ENCODE data around the gene DAAM2. TPM values are rescaled to one million over a fixed set of nuclear protein-coding genes. Genes with fewer than 3 reads are reported as not detected.
A peak's percentile ranks its signal among the peaks of the same experiment; 100 is the strongest.

DAAM2 gene
- polyA plus RNA-seq, 1 experiment: 60.6 TPM

DNA sequence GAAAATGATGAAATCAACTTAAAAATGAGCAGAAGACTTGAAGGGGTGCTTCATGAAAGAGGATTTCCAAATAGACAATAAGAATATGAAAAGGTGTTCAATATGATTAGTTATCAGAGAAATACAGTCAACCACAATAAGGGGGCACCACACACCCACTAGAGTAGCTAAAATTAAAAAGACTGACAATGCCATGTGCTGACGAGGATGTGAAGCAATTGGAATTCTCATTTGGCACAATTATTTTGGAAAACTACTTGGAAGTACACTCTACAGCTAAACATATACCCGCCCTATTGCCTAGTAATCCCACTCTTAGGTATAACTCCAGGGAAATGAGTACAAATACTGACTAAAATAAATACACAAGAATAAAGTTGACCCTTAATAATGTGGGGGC, 97.1 kb downstream of the DAAM2 start:
- POLR2A ChIA-PET: no interaction called here
- TF ChIP-seq, protein P1, sequence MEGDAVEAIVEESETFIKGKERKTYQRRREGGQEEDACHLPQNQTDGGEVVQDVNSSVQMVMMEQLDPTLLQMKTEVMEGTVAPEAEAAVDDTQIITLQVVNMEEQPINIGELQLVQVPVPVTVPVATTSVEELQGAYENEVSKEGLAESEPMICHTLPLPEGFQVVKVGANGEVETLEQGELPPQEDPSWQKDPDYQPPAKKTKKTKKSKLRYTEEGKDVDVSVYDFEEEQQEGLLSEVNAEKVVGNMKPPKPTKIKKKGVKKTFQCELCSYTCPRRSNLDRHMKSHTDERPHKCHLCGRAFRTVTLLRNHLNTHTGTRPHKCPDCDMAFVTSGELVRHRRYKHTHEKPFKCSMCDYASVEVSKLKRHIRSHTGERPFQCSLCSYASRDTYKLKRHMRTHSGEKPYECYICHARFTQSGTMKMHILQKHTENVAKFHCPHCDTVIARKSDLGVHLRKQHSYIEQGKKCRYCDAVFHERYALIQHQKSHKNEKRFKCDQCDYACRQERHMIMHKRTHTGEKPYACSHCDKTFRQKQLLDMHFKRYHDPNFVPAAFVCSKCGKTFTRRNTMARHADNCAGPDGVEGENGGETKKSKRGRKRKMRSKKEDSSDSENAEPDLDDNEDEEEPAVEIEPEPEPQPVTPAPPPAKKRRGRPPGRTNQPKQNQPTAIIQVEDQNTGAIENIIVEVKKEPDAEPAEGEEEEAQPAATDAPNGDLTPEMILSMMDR (IDR thresholded peaks at IDR 0.05; ENCODE audit: insufficient read depth, low read depth, low read length): no peak
- CTCF ChIA-PET: no interaction called here

GRCh38 chr6:39891353-39891752, 99.2 kb downstream of the DAAM2 start:
- TF ChIP-seq, protein P1 (IDR thresholded peaks at IDR 0.05; ENCODE audit: insufficient read depth, low read depth, low read length): no peak
- no peaks in the 10 kb centered on the region; the same call in none of the 2 replicates for H3K36me3 ChIP-seq (ENCODE audit: control insufficient read depth, insufficient read depth, low read length)
- no peak overlapping the region for H3K4me3 ChIP-seq (ENCODE audit: low read depth, low read length)
- ChIA-PET CTCF (interaction anchor here (0.5 to 4.3 kb wide), 9 partner anchors 7 to 514 kb away, joined by 3 to 18 read pairs (median 3); no protein-coding TSS in a partner anchor), POLR2A (interaction anchor here (1.0 kb wide), 1 partner anchor 9 kb away, joined by 7 read pairs; no protein-coding TSS in a partner anchor)
- no peak for DNase-seq (ENCODE audit: low read depth)
- H3K27me3 ChIP-seq (ENCODE audit: control insufficient read depth, insufficient read depth, low read length): no peaks in the 10 kb centered on the region

More for the DNA sequence above, 97.1 kb downstream of the DAAM2 start:
- H3K4me3 ChIP-seq (ENCODE audit: low read depth, low read length): no peak overlapping the region
- peaks cover 3% of the 10 kb centered on the region for H3K36me3 ChIP-seq (ENCODE audit: control insufficient read depth, insufficient read depth, low read length)
- DNase-seq (ENCODE audit: low read depth): no peak
- no peaks in the 10 kb centered on the region for H3K27me3 ChIP-seq (ENCODE audit: control insufficient read depth, insufficient read depth, low read length)

DNA sequence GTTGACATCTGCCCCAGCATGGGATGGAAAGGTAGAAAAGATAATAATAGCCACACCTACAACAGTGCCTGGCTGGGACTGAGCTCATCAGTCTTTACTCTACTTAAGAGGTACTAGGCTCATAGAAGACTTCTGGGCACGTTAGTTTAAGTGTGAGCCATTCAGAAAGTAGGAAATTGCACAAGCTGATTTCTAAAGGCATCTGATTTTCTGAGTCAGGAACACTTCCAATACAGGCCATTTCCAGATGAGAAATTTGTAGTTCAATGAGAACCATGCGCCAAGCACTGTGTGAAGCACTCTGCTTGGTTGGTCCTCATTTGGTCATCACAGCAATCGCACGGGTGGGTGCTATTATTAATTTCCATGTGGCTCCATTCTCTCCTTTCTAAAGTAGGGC, 99.8 kb downstream of the DAAM2 start:
- no peaks in the 10 kb centered on the region for H3K27me3 ChIP-seq (ENCODE audit: control insufficient read depth, insufficient read depth, low read length)
- H3K36me3 ChIP-seq (ENCODE audit: control insufficient read depth, insufficient read depth, low read length): peaks cover 5% of the 10 kb centered on the region
- TF ChIP-seq, protein P1 (IDR thresholded peaks at IDR 0.05; ENCODE audit: insufficient read depth, low read depth, low read length): no peak
- H3K4me3 ChIP-seq (ENCODE audit: low read depth, low read length): no peak overlapping the region
- ChIA-PET CTCF (interaction anchor here (0.6 to 4.3 kb wide), 9 partner anchors 9 to 514 kb away, joined by 3 to 18 read pairs (median 3); no protein-coding TSS in a partner anchor), POLR2A (no interaction called here)
- no peak for DNase-seq (ENCODE audit: low read depth)

- DNase-seq (ENCODE audit: low read depth): no peak
- ChIA-PET POLR2A (no interaction called here), CTCF (interaction anchor here (0.7 to 4.3 kb wide), 13 partner anchors 9 to 530 kb away, joined by 3 to 18 read pairs (median 4); no protein-coding TSS in a partner anchor)
- Histone ChIP-seq H3K36me3 (ENCODE audit: control insufficient read depth, insufficient read depth, low read length) (peaks cover 6% of the 10 kb centered on the region), H3K27me3 (ENCODE audit: control insufficient read depth, insufficient read depth, low read length) (no peaks in the 10 kb centered on the region), H3K4me3 (ENCODE audit: low read depth, low read length) (no peak overlapping the region)
- TF ChIP-seq, protein P1 (IDR thresholded peaks at IDR 0.05; ENCODE audit: insufficient read depth, low read depth, low read length): peak; percentile 82
These were observed 100.4 kb downstream of the DAAM2 start for GRCh38 chr6:39892490-39893129.

DNA sequence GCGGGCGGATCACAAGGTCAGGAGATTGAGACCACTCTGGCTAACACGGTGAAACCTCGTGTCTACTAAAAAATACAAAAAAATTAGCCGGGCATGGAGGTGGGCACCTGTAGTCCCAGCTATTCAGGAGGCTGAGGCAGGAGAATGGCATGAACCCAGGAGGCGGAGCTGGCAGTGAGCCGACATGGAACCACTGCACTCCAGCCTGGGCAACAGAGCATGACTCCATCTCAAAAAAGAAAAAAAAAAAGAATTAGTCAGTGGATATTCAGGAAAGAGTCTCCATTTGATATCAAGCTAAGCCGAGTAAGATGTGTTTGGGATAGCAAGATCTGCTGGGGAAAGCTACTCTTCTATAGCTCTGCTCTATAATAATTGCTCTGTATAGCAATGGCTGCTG, 101.1 kb downstream of the DAAM2 start:
- ChIA-PET POLR2A (no interaction called here), CTCF (interaction anchor here (0.6 to 4.3 kb wide), 15 partner anchors 8 to 531 kb away, joined by 3 to 18 read pairs (median 4); no protein-coding TSS in a partner anchor)
- TF ChIP-seq, protein P1 (IDR thresholded peaks at IDR 0.05; ENCODE audit: insufficient read depth, low read depth, low read length): no peak
- peaks cover 8% of the 10 kb centered on the region for H3K36me3 ChIP-seq (ENCODE audit: control insufficient read depth, insufficient read depth, low read length)
- no peaks in the 10 kb centered on the region for H3K27me3 ChIP-seq (ENCODE audit: control insufficient read depth, insufficient read depth, low read length)
- no peak overlapping the region for H3K4me3 ChIP-seq (ENCODE audit: low read depth, low read length)
- no peak for DNase-seq (ENCODE audit: low read depth)

Data from BJ (cell line).